WTC11 (cell line): ENCODE measurements around the gene CARD9. TPM values are rescaled to one million over a fixed set of nuclear protein-coding genes. Genes with fewer than 3 reads are reported as not detected.

Experiments used
- ATAC-seq: fragments of 200-7000 bp; cut with Tn5 transposase; 2 replicates; pipeline ENCODE4 v1.10.0; 2021; ENCODE audit warnings: mild to moderate bottlenecking, moderate library complexity
- CTCF ChIA-PET: fragments of 300-600 bp; sonication (Branson Sonifier 250); formaldehyde crosslinking; loops from one replicate; lab custom pipeline; 2021; ENCODE audit warnings: antibody characterized with exemption; lab: Charles Lee
- POLR2A ChIA-PET: fragments of 350-600 bp; sonication (Branson Sonifier 250); formaldehyde crosslinking; loops from one replicate; lab custom pipeline; 2021; ENCODE audit warnings: antibody characterized with exemption; lab: Charles Lee
- DNase-seq: peaks from one replicate; pipeline ENCODE4 v3.0.0; 2021; ENCODE audit warnings: low spot score
- H3K27ac Mint-ChIP-seq: 2 replicates; pipeline ENCODE4 v1.8.0; 2021; ENCODE audit warnings: mixed read lengths
- H3K27me3 Mint-ChIP-seq: 2 replicates; pipeline ENCODE4 v1.8.0; 2021; ENCODE audit warnings: low read depth, mild to moderate bottlenecking, moderate library complexity, mixed read lengths
- H3K36me3 Mint-ChIP-seq: 2 replicates; pipeline ENCODE4 v1.8.0; 2021; ENCODE audit warnings: mixed read lengths
- H3K4me1 Mint-ChIP-seq: 2 replicates; pipeline ENCODE4 v1.8.0; 2022; ENCODE audit warnings: mixed read lengths
- H3K4me3 Mint-ChIP-seq: 2 replicates; pipeline ENCODE4 v1.8.0; 2021; ENCODE audit warnings: mild to moderate bottlenecking, moderate library complexity, mixed read lengths
- H3K9me3 Mint-ChIP-seq: 2 replicates; pipeline ENCODE4 v1.8.0; 2021; ENCODE audit warnings: mixed read lengths
- CDX4 ChIP-seq: fragments of 250-450 bp; sonication (Bioruptor Pico); IDR thresholded peaks from 2 replicates; pipeline ENCODE4 v1.9.0; 2021; ENCODE audit warnings: moderate library complexity, mild to moderate bottlenecking, inconsistent platforms, borderline replicate concordance
- E2F1 ChIP-seq: sonication (generic); formaldehyde crosslinking; IDR thresholded peaks from 2 replicates; pipeline ENCODE4 v1.8.0; 2022; ENCODE audit warnings: mild to moderate bottlenecking, missing genetic modification reagents
- ERG ChIP-seq: fragments of 250-450 bp; sonication (Bioruptor Pico); IDR thresholded peaks from 2 replicates; pipeline ENCODE4 v1.8.0; 2021; ENCODE audit warnings: mild to moderate bottlenecking
- FOXP4 ChIP-seq: sonication (generic); formaldehyde crosslinking; IDR thresholded peaks from 2 replicates; pipeline ENCODE4 v1.8.0; 2022; ENCODE audit warnings: mild to moderate bottlenecking, missing genetic modification reagents
- MYBL2 ChIP-seq: sonication (generic); formaldehyde crosslinking; IDR thresholded peaks from 2 replicates; pipeline ENCODE4 v1.8.1; 2023; ENCODE audit warnings: mild to moderate bottlenecking, moderate library complexity, missing genetic modification reagents
- NR2C2 ChIP-seq: sonication (generic); formaldehyde crosslinking; IDR thresholded peaks from 2 replicates; pipeline ENCODE4 v1.8.0; 2022; ENCODE audit warnings: mild to moderate bottlenecking, missing genetic modification reagents
- PREB ChIP-seq: sonication (generic); formaldehyde crosslinking; IDR thresholded peaks from 2 replicates; pipeline ENCODE4 v1.8.1; 2022; ENCODE audit warnings: mild to moderate bottlenecking, missing genetic modification reagents, moderate library complexity, borderline replicate concordance
- RORB ChIP-seq: fragments of 250-450 bp; sonication (Bioruptor Pico); IDR thresholded peaks from 2 replicates; pipeline ENCODE4 v1.9.0; 2021; ENCODE audit warnings: mild to moderate bottlenecking
- STAT6 ChIP-seq: sonication (generic); formaldehyde crosslinking; conservative IDR thresholded peaks from 2 replicates; pipeline ENCODE4 v1.8.1; 2023; ENCODE audit warnings: mild to moderate bottlenecking, low read depth, missing genetic modification reagents, moderate library complexity
- TCF7 ChIP-seq: sonication (generic); formaldehyde crosslinking; IDR thresholded peaks from 2 replicates; pipeline ENCODE4 v1.8.0; 2022; ENCODE audit warnings: mild to moderate bottlenecking, low read depth, missing genetic modification reagents, moderate library complexity
- TP53 ChIP-seq: sonication (generic); formaldehyde crosslinking; IDR thresholded peaks from 2 replicates; pipeline ENCODE4 v1.8.1; 2023; ENCODE audit warnings: mild to moderate bottlenecking, missing genetic modification reagents
- USF2 ChIP-seq: sonication (generic); formaldehyde crosslinking; IDR thresholded peaks from 2 replicates; pipeline ENCODE4 v1.8.1; 2023; ENCODE audit warnings: mild to moderate bottlenecking, missing genetic modification reagents, moderate library complexity
- ZNF121 ChIP-seq: sonication (generic); formaldehyde crosslinking; IDR thresholded peaks from 2 replicates; pipeline ENCODE4 v1.8.0; 2023; ENCODE audit warnings: missing genetic modification reagents
- ZNF281 ChIP-seq: sonication (generic); formaldehyde crosslinking; IDR thresholded peaks from 2 replicates; pipeline ENCODE4 v1.8.0; 2023; ENCODE audit warnings: mild to moderate bottlenecking, missing genetic modification reagents
- ZNF317 ChIP-seq: sonication (generic); formaldehyde crosslinking; IDR thresholded peaks from 2 replicates; pipeline ENCODE4 v1.8.1; 2023; ENCODE audit warnings: low read depth, mild to moderate bottlenecking, moderate library complexity, missing genetic modification reagents, borderline replicate concordance
- ZNF416 ChIP-seq: fragments of 250-450 bp; sonication (Bioruptor Pico); IDR thresholded peaks from 2 replicates; pipeline ENCODE4 v1.9.0; 2021; ENCODE audit warnings: mild to moderate bottlenecking, inconsistent platforms
- ZNF425 ChIP-seq: fragments of 250-450 bp; sonication (Bioruptor Pico); conservative IDR thresholded peaks from 2 replicates; pipeline ENCODE4 v1.9.0; 2021; ENCODE audit warnings: mild to moderate bottlenecking
- ZNF512 ChIP-seq: sonication (generic); formaldehyde crosslinking; IDR thresholded peaks from 2 replicates; pipeline ENCODE4 v1.8.1; 2022; ENCODE audit warnings: missing genetic modification reagents, borderline replicate concordance
- total RNA-seq: library from RNA; stranded (reverse); gene quantifications from 3 replicates; pipeline ENCODE4 v1.2.3, GENCODE V29; 2021

CARD9 gene
- total RNA-seq, 1 experiment from 2014 or later, result 0.96 TPM

GRCh38 chr9:136330406-136330990, 43.0 kb downstream of the CARD9 start:
- no peaks in the 10 kb centered on the region for H3K27me3 Mint-ChIP-seq
- H3K4me1 Mint-ChIP-seq, result peaks cover 7% of the 10 kb centered on the region
- POLR2A ChIA-PET, result no interaction called here
- no peaks in the 10 kb centered on the region for H3K9me3 Mint-ChIP-seq
- H3K27ac Mint-ChIP-seq, result peak overlapping the region; percentile 57; the same call in 1 of the 2 replicates
- DNase-seq (no peak), ATAC-seq (no peak)
- no peak overlapping the region for H3K4me3 Mint-ChIP-seq
- H3K36me3 Mint-ChIP-seq, result no peaks in the 10 kb centered on the region
- CTCF ChIA-PET, result interaction anchor here (0.6 to 3.4 kb wide), 3 partner anchors 9 to 33 kb away, joined by 3 to 19 read pairs (median 6); partner anchors contain the start of gene DNLZ
- TF ChIP-seq TCF7 (CRISPR knock-in tag) (no peak), USF2 (CRISPR knock-in tag) (no peak), ZNF512 (CRISPR knock-in tag) (no peak), CDX4 (no peak), E2F1 (CRISPR knock-in tag) (no peak), ERG (CRISPR knock-in tag) (no peak), RORB (CRISPR knock-in tag) (no peak), ZNF281 (CRISPR knock-in tag) (no peak), STAT6 (no peak), NR2C2 (CRISPR knock-in tag) (no peak), TP53 (CRISPR knock-in tag) (no peak), FOXP4 (CRISPR knock-in tag) (no peak), ZNF317 (CRISPR knock-in tag) (no peak), ZNF416 (CRISPR knock-in tag) (no peak), ZNF121 (no peak), ZNF425 (no peak), MYBL2 (CRISPR knock-in tag) (no peak), PREB (no peak)
